ENCODE results near the gene KIF26A.

KIF26A gene

DNA sequence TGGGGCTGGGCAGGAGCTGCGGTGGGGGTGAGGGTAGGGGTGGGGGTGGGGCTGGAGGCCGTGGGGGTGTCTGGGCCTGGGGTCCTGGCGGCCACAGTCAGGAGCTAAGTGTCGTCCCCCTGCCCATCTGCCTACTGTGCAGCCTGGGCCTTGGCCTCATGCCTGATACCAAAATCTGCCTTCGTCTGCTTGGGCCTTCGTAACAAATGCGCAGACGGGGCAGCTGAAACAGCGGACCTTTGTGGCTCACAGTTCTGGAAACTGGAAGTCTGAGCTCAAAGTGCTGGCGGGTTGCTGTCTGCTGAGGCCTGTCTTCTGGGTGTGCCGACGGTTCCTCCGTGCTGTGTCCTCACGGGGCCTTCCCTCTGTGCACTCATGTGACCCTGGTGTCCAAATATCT is 61.7 kb downstream of the KIF26A start:
- TF ChIP-seq EP300 (IDR thresholded peaks at IDR 0.05; ENCODE audit: borderline replicate concordance), result no peak
- no peak for TF ChIP-seq FOXM1 (IDR thresholded peaks at IDR 0.05; ENCODE audit: borderline replicate concordance, low read depth)
- no peak for TF ChIP-seq RAD21 (IDR thresholded peaks at IDR 0.05; ENCODE audit: low read depth)
- TF ChIP-seq CREB1 (IDR thresholded peaks at IDR 0.05; ENCODE audit: low read depth), result no peak
- TF ChIP-seq, protein P1, sequence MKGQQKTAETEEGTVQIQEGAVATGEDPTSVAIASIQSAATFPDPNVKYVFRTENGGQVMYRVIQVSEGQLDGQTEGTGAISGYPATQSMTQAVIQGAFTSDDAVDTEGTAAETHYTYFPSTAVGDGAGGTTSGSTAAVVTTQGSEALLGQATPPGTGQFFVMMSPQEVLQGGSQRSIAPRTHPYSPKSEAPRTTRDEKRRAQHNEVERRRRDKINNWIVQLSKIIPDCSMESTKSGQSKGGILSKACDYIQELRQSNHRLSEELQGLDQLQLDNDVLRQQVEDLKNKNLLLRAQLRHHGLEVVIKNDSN (IDR thresholded peaks at IDR 0.05), result no peak
- TF ChIP-seq TAF1 (IDR thresholded peaks at IDR 0.05; ENCODE audit: low read depth), result no peak
- TF ChIP-seq TCF12 (IDR thresholded peaks at IDR 0.05; ENCODE audit: low read depth), result no peak
- no peak for TF ChIP-seq NFIC (IDR thresholded peaks at IDR 0.05)
- TF ChIP-seq, protein P2, sequence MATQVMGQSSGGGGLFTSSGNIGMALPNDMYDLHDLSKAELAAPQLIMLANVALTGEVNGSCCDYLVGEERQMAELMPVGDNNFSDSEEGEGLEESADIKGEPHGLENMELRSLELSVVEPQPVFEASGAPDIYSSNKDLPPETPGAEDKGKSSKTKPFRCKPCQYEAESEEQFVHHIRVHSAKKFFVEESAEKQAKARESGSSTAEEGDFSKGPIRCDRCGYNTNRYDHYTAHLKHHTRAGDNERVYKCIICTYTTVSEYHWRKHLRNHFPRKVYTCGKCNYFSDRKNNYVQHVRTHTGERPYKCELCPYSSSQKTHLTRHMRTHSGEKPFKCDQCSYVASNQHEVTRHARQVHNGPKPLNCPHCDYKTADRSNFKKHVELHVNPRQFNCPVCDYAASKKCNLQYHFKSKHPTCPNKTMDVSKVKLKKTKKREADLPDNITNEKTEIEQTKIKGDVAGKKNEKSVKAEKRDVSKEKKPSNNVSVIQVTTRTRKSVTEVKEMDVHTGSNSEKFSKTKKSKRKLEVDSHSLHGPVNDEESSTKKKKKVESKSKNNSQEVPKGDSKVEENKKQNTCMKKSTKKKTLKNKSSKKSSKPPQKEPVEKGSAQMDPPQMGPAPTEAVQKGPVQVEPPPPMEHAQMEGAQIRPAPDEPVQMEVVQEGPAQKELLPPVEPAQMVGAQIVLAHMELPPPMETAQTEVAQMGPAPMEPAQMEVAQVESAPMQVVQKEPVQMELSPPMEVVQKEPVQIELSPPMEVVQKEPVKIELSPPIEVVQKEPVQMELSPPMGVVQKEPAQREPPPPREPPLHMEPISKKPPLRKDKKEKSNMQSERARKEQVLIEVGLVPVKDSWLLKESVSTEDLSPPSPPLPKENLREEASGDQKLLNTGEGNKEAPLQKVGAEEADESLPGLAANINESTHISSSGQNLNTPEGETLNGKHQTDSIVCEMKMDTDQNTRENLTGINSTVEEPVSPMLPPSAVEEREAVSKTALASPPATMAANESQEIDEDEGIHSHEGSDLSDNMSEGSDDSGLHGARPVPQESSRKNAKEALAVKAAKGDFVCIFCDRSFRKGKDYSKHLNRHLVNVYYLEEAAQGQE (IDR thresholded peaks at IDR 0.05; ENCODE audit: low read depth), result no peak

DNA sequence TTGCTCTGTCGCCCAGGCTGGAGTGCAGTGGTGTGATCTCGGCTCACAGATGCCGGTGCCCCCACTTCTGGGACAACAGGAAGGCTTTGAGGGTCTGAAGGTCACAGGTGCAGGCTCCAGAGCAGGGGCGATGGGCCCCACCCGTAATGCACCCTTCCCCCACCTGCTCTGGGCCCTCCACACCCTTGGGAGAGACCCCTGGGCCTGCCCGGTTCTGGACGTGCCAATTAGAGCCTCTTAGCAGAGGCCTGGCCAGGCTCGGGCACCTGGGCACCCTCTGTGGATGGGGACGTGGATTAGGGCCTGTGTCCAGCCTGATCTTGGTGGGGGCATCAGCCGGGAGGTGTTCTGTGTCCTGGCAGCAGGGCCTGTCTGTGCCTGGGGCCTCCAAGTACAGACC is 62.2 kb downstream of the KIF26A start:
- TF ChIP-seq EGR1 (IDR thresholded peaks at IDR 0.05) (no peak), NFIC (IDR thresholded peaks at IDR 0.05) (no peak), EP300 (IDR thresholded peaks at IDR 0.05; ENCODE audit: borderline replicate concordance) (no peak), RAD21 (IDR thresholded peaks at IDR 0.05; ENCODE audit: low read depth) (no peak), FOXM1 (IDR thresholded peaks at IDR 0.05; ENCODE audit: borderline replicate concordance, low read depth) (no peak), TCF12 (IDR thresholded peaks at IDR 0.05; ENCODE audit: low read depth) (no peak), TEAD4 (IDR thresholded peaks at IDR 0.05) (no peak), CREB1 (IDR thresholded peaks at IDR 0.05; ENCODE audit: low read depth) (no peak), TAF1 (IDR thresholded peaks at IDR 0.05; ENCODE audit: low read depth) (no peak)
- TF ChIP-seq, protein P2 (IDR thresholded peaks at IDR 0.05; ENCODE audit: low read depth), result no peak
- TF ChIP-seq, protein P3, sequence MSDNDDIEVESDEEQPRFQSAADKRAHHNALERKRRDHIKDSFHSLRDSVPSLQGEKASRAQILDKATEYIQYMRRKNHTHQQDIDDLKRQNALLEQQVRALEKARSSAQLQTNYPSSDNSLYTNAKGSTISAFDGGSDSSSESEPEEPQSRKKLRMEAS (IDR thresholded peaks at IDR 0.05), result no peak

DNA sequence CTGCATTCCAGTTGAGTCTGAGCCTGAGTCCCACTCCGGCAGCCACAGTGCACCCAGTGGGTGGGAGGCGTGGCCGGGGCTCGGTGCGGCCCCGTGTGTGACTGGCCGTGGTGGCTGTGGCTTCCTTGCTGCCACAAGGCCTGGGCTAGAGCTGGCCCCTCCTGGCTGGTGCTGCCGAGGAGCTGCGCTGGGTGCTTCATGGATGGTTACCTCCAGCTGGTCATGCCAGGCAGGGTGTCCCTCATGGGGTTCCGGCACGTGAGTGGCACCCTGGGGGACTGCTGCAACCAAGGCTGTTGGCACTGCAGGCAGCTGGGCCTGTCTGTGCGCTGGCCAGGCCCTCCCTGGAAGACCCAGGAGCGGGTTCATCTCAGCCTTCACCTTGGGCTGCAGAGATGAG is 62.7 kb downstream of the KIF26A start:
- TF ChIP-seq YY1 (IDR thresholded peaks at IDR 0.05; ENCODE audit: low read depth), result no peak
- no peak for TF ChIP-seq TCF12 (IDR thresholded peaks at IDR 0.05; ENCODE audit: low read depth)
- no peak for TF ChIP-seq NFIC (IDR thresholded peaks at IDR 0.05)
- no peak for TF ChIP-seq ZBTB7A (IDR thresholded peaks at IDR 0.05; ENCODE audit: low read depth)
- TF ChIP-seq, protein P2 (IDR thresholded peaks at IDR 0.05; ENCODE audit: low read depth), result no peak
- TF ChIP-seq RAD21 (IDR thresholded peaks at IDR 0.05; ENCODE audit: low read depth), result no peak
- TF ChIP-seq, protein P3 (IDR thresholded peaks at IDR 0.05), result no peak
- TF ChIP-seq EGR1 (IDR thresholded peaks at IDR 0.05), result no peak
- no peak for TF ChIP-seq CEBPB (IDR thresholded peaks at IDR 0.05)
- TF ChIP-seq CREB1 (IDR thresholded peaks at IDR 0.05; ENCODE audit: low read depth), result no peak
- TF ChIP-seq FOXM1 (IDR thresholded peaks at IDR 0.05; ENCODE audit: borderline replicate concordance, low read depth), result no peak
- no peak for TF ChIP-seq TAF1 (IDR thresholded peaks at IDR 0.05; ENCODE audit: low read depth)

DNA sequence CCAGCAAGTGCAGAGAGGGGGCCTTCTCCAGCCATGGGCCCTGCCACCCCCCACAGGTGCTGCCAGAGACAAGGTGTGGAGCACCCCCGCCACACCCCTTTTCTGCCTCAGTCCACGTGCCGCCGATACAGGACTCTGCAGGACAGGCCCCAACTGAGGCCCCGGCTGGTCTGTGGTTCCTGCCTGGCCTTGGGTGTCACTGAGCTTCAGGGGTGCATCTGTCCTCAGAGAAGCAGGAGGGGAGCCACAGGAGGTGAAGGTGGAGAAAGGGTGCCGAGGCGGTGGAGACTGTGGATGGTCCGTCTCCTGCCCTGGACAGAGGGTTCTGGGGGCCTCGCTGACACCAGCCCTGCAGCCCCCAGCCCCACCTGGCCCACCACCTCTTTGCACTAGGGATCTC is 63.1 kb downstream of the KIF26A start:
- TF ChIP-seq ZBTB7A (IDR thresholded peaks at IDR 0.05; ENCODE audit: low read depth) (no peak), FOXM1 (IDR thresholded peaks at IDR 0.05; ENCODE audit: borderline replicate concordance, low read depth) (no peak), TEAD4 (IDR thresholded peaks at IDR 0.05) (no peak), TAF1 (IDR thresholded peaks at IDR 0.05; ENCODE audit: low read depth) (no peak), TCF12 (IDR thresholded peaks at IDR 0.05; ENCODE audit: low read depth) (no peak)
- TF ChIP-seq, protein P1 (IDR thresholded peaks at IDR 0.05), result no peak
- TF ChIP-seq, protein P2 (IDR thresholded peaks at IDR 0.05; ENCODE audit: low read depth), result no peak

All from Ishikawa (cell line).